H1 (cell line): Measurements from ENCODE around the gene TCFL5. TPM values are rescaled to one million over a fixed set of nuclear protein-coding genes. Genes with fewer than 3 reads are reported as not detected.

Experiments used
- EZH2 ChIP-seq: fragments of 200-600 bp; sonication (generic); IDR thresholded peaks from 2 replicates; pipeline ENCODE4 v1.7.1; 2012; ENCODE audit warnings: low read depth, mild to moderate bottlenecking, moderate library complexity, low read length, inconsistent platforms; ENCODE audit not compliant: severe bottlenecking
- PHF8 ChIP-seq: fragments of 200-600 bp; sonication (generic); conservative IDR thresholded peaks from 2 replicates; pipeline ENCODE4 v1.7.1; 2012; ENCODE audit warnings: low read depth, mild to moderate bottlenecking, inconsistent platforms, low read length, moderate library complexity
- polyA plus RNA-seq, 7 experiments: library from polyadenylated mRNA; depleted of rRNA in 3 of 7; stranded (reverse) in 5 of 7; unstranded in 2 of 7; fragments of >200 nt in 5 of 7; fragments of 200-250 nt in 2 of 7; gene quantifications; 1 replicate in 5 of 7; 2 replicates in 1 of 7; 4 replicates in 1 of 7; pipeline versions ENCODE4 v1.2.1 to v1.2.3, GENCODE V29; 2011 to 2013; ENCODE audit warnings: missing spikeins in 2 of 7, mixed read lengths in 2 of 7
- total RNA-seq: library from RNA; stranded (reverse); fragmentation: NEBNext Ultra II Directional; extraction: Animal tissue kit (Norgen Biotek cat#: 25700); gene quantifications from 2 replicates; pipeline ENCODE4 v1.2.1, GENCODE V29; 2021

TCFL5 gene
- total and polyA plus RNA-seq, 2 of the 8 experiments (the other 6 are each of a cell fraction or from before 2014, with no cell fraction given): 6.2 to 15.0 TPM

GRCh38 chr20:62829231-62830230, 32.1 kb downstream of the TCFL5 start (continued):
- TF ChIP-seq EZH2 (no peak), PHF8 (no peak)
